Kidney epithelial cell (primary cell): Measurements from ENCODE around the gene PPP1R3F. TPM values are rescaled to one million over a fixed set of nuclear protein-coding genes. Genes with fewer than 3 reads are reported as not detected.

ENCODE experiments used
- DNase-seq: peaks from one replicate; pipeline ENCODE4 v3.0.0-alpha.2; 2010; ENCODE audit warnings: low read depth
- H3K27me3 ChIP-seq: 2 replicates; pipeline ENCODE4 v1.6.0; 2011; ENCODE audit warnings: low read length; ENCODE audit not compliant: control insufficient read depth, insufficient read depth
- H3K36me3 ChIP-seq: 2 replicates; pipeline ENCODE4 v1.5.1; 2011; ENCODE audit warnings: low read length; ENCODE audit not compliant: control insufficient read depth, insufficient read depth
- H3K4me3 ChIP-seq: 2 replicates; pipeline ENCODE4 v1.5.1; 2011; ENCODE audit warnings: low read depth, mild to moderate bottlenecking, control low read depth, low read length
- CTCF ChIP-seq: IDR thresholded peaks from 2 replicates; pipeline ENCODE4 v1.5.1; 2011; ENCODE audit warnings: mild to moderate bottlenecking, moderate library complexity, low read length, control low read depth, inconsistent platforms; ENCODE audit not compliant: insufficient read depth, poor library complexity, severe bottlenecking
- total RNA-seq: library from RNA; depleted of rRNA; stranded (reverse); fragments of >200 nt; gene quantifications from 2 replicates; pipeline ENCODE4 v1.2.3, GENCODE V29; 2015

Gene PPP1R3F
- total RNA-seq, 1 donor from 2014 or later, result 4.3 TPM

GRCh38 chrX:49233887-49234555, 35.6 kb upstream of the PPP1R3F start:
- no peaks in the 10 kb centered on the region for H3K27me3 ChIP-seq
- TF ChIP-seq CTCF, result no peak
- H3K36me3 ChIP-seq, result no peaks in the 10 kb centered on the region
- no peak for DNase-seq
- no peak overlapping the region for H3K4me3 ChIP-seq

GRCh38 chrX:49237060-49237459, 32.5 kb upstream of the PPP1R3F start:
- H3K36me3 ChIP-seq, result no peaks in the 10 kb centered on the region
- no peak overlapping the region for H3K4me3 ChIP-seq
- DNase-seq, result no peak
- H3K27me3 ChIP-seq, result no peaks in the 10 kb centered on the region
- TF ChIP-seq CTCF, result no peak

GRCh38 chrX:49238735-49239134, 30.9 kb upstream of the PPP1R3F start:
- TF ChIP-seq CTCF, result no peak
- no peaks in the 10 kb centered on the region for H3K36me3 ChIP-seq
- no peak overlapping the region for H3K4me3 ChIP-seq
- DNase-seq, result no peak
- no peaks in the 10 kb centered on the region for H3K27me3 ChIP-seq

GRCh38 chrX:49242545-49243066, 27.0 kb upstream of the PPP1R3F start:
- H3K36me3 ChIP-seq, result no peaks in the 10 kb centered on the region
- no peak for TF ChIP-seq CTCF
- no peaks in the 10 kb centered on the region for H3K27me3 ChIP-seq
- H3K4me3 ChIP-seq, result no peak overlapping the region
- no peak for DNase-seq

- no peak for TF ChIP-seq CTCF
- no peak for DNase-seq
- no peaks in the 10 kb centered on the region for H3K27me3 ChIP-seq
- H3K4me3 ChIP-seq, result no peak overlapping the region
- no peaks in the 10 kb centered on the region for H3K36me3 ChIP-seq
Measured at GRCh38 chrX:49243166-49243565, 26.4 kb upstream of the PPP1R3F start.

GRCh38 chrX:49244207-49244606, 25.4 kb upstream of the PPP1R3F start:
- no peaks in the 10 kb centered on the region for H3K36me3 ChIP-seq
- TF ChIP-seq CTCF, result no peak
- H3K4me3 ChIP-seq, result no peak overlapping the region
- no peak for DNase-seq
- no peaks in the 10 kb centered on the region for H3K27me3 ChIP-seq
